ENCODE results near the gene MFSD12.
"Not testable (repeated sequence)": the region's sequence is repeated elsewhere in the genome, so short reads cannot be mapped to it uniquely, and the experiment has no call there.

MFSD12 gene

GRCh38 chr19:3584036-3584802, 26.8 kb upstream of the MFSD12 start:
- DNase-seq = not testable (repeated sequence)

GRCh38 chr19:3581792-3582191, 24.4 kb upstream of the MFSD12 start:
- DNase-seq = not testable (repeated sequence)

GRCh38 chr19:3580156-3580934, 23.0 kb upstream of the MFSD12 start:
- DNase-seq = no peak

DNA sequence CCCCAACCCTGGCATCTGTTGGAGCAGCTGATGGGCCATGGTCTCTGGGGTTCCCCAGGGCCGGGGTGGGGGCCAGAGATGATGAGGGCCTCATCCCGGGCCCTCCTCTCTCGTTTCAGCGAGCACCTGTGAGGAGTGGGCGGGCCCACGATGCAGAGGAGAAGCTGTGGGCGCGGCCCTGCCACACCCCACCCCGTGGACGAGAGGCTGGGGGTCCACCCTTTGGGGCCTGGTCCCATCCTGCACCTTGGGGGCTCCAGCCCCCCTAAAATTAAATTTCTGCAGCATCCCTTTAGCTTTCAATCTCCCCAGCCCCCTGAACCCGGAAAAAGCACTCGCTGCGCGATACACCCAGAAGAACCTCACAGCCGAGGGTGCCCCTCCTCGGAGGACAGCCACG, 21.0 kb upstream of the MFSD12 start:
- DNase-seq = no peak

GRCh38 chr19:3577723-3578344, 20.4 kb upstream of the MFSD12 start:
- DNase-seq = no peak

DNA sequence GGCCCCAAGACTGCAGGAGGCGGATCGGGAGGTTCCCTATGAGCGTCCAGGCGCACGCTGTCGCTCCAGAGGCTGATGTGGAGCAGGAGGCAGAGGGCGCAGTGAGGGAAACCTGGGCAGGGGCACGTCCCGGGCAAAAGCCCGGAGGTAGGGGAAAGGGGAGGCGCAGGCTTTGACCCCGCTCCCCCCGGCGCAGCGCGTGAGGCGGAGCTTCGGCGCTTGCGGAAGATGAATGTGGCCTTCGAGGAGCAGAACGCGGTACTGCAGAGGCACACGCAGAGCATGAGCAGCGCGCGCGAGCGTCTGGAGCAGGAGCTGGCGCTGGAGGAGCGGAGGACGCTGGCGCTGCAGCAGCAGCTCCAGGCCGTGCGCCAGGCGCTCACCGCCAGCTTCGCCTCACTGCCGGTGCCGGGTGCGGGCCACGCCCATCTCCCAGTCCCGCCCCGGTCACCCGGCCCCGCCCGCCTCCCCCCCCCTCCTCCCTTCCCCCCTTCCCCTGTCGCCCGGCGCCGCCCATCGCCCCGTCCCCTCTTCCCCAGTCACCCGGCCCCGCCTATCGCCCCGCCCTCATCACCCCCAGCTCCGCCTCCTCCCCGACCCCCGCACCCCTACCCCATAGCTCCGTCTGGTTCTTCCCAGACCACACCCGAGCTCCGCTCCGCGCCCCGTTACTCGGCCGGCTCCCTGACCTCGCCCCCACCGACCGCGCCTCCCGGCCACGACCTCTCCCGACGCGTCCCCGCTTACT, 19.5 kb upstream of the MFSD12 start:
- no peak for DNase-seq

GRCh38 chr19:3575949-3576673, 18.7 kb upstream of the MFSD12 start:
- no peak for DNase-seq

DNA sequence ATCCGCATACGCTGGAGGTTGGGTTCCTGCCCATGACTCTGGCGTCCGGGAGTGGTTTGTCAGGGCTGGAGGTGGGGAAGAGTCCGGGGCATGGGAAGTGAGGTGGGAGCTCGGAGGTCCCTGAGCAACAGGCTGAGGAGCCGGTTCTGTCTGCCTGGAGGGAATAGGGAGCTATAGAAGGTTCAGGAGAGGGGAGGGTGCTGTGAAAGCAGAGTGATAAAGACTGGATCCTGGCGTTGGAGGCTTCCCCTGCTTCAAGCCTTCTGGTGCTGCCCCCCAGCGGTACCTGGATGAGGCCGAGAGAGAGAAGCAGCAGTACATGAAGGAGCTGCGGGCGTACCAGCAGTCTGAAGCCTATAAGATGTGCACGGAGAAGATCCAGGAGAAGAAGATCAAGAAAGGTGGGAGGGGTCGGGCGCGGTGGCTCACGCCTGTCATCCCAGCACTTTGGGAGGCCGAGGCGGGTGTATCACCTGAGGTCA, 17.9 kb upstream of the MFSD12 start:
- no peak for DNase-seq

DNA sequence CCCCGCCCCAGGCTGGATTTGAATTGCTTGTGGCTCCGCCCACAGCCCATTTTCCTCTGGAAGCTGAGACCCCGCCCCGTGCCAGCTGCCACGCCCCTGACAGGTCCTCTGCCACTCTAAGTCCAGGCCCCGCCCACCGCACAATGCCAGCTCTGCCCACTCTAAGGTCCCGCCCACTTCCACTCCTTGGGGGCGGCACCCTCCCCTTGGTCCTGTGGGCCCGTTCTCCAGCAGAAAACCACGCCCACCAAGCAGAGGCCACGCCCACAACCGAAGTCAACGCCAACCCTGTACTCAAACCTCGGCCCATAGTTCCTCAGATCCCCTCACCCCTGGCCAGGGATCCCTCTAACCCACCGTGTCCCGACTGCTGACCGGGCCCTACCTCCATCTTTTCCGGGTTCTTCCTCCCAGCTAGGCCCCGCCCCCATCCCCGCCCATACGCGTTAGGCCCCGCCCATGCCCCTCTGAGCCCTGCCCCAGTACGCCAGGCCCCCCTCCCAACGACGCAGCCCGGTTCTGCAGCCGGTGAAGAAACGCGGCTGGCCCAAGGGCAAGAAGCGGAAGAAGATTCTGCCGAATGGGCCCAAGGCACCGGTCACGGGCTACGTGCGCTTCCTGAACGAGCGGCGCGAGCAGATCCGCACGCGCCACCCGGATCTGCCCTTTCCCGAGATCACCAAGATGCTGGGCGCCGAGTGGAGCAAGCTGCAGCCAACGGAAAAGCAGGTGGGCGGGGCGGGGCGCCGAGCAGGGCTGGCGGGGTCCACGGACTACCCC, 16.7 kb upstream of the MFSD12 start:
- peak; percentile 20 to 45 for DNase-seq

DNA sequence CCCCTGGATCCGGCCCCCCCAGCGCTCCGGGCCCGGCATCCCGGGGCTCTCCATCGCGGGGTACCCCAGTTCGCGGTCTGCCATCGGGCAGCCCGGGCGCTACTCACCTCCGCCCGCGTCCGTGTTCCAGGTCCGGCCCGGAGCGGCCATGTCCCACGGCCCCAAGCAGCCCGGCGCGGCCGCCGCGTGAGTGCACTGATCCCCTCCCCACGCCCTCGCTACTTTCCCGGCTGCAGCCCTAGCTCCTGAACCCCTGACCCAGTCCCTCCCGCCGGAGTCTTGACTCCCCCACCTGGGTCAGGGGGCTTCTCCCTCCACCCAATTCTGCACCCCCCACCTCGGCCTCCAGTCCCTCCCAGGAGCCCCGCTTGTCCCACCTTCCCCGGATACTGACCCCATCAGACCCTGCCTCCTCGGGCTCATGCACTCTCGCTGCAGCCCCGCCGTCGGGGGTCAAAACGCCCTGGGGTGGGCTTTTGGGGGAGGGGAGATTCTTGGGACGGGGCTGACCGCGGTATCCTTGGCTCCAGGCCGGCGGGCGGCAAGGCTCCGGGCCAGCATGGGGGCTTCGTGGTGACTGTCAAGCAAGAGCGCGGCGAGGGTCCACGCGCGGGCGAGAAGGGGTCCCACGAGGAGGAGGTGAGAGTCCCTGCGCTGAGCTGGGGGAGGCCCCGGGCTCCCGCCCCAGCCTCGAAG, 15.9 kb upstream of the MFSD12 start:
- no peak for DNase-seq

DNA sequence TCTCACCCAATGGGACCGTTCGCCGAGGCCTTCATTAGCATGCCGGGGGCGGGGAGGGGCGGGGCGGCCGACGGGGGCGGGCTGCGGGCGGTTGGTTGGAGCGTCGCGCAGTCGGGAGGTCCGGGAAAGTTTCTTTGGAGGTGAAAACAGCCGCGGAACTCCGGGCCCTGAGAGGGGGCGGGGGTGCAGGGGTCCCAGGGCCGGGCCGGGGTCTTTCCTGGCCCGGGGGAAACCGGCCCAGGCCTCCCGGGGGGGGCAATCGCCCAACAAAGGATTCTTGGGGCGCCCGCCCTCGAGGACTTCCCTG, 15.4 kb upstream of the MFSD12 start, which contains the start of gene HMG20B:
TSS of gene HMG20B (plus strand) at position 90 of the 307 bp plus-strand sequence. CDS start 366 bp downstream, outside the sequence.
- DNase-seq = no peak

DNA sequence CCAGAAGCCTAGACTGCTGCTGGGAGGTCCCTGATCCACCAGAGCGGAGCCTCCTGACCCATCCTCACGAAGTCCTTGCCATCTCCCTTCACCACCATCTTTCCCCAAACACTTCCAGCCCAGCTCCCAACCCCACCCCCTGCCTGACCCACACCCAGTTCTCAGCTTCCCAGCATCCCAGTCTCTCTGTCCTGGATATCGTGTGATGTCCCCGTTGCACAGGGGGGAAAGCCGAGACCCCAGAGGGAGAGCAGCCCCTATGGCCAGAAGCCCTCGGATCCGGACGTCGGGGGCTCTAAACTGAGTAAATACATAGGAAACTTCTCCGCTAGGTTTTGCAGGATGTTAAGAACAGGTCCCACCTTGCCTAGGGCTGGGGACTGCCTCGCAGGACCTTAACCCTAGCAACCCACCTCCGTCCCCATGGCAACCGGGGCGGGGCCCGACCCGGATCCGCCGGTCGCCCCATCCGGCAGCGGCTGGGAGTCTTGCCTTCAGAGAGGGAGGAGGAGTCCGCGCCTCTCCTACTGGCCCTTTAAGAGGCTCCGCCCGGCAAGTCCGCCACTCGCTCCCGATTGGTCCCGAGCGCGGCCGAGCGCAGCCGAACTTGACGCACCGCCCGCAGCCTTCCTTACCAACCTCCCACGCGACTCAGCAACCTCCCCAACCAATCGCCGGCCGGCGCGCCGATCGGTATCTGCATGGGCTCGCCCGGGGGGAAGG, 14.9 kb upstream of the MFSD12 start:
- DNase-seq = peak; percentile 97 to 98

- no peak for DNase-seq
Observed at GRCh38 chr19:3570606-3571011, 13.2 kb upstream of the MFSD12 start.

- DNase-seq = not testable (repeated sequence)
Observed at GRCh38 chr19:3570042-3570441, 12.7 kb upstream of the MFSD12 start.

GRCh38 chr19:3565139-3565538, 7.8 kb upstream of the MFSD12 start:
- DNase-seq = no peak

- no peak for DNase-seq
Observed at GRCh38 chr19:3563709-3564524, 6.5 kb upstream of the MFSD12 start.

- no peak for DNase-seq
Observed at GRCh38 chr19:3556978-3557460, 367 bp downstream of the MFSD12 start.

DNA sequence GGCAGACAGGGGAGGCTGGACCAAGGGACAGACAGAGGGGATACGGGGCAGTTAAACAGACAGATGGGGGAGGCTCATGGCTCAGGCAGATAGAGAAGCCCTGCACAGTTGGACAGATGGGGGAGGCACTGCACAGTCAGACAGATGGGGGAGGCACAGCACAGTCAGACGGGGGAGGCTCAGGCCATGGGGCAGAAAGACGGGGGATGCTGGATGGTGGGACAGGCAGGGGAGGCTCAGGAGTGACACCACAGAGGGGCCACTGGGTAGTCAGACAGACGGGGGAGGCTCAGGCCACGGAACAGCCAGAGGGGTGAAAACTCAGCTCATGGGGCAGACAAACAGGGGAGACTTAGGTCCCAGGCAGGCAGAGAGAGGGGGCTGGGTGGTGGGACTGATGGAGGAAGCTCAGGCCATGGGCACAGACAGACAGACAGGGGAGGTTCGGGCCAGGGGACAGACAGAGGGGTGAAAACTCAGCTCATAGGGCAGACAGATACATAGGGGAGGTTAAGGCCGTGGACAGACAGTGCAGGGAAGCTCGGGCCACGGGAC, 886 bp downstream of the MFSD12 start:
- DNase-seq = no peak
